ENCODE data around the gene SND1.

The SND1 gene

DNA sequence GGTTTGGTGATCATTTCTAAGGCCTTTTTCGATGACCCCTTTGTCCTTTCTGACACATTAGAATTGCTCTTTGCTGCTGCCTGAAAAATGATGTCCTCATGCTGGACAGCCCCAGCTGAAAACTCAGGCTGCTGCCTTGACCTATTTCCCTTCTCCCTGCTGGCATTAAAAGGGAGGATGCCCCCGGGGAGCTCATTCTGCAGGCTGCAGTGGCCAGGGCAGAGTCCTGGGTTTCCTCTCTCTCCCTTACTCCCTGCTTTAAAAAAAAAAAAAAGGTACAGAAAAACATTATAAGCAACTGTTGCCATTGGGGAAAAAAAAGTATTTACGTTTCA is 343.9 kb downstream of the SND1 start:
- no peak for DNase-seq (ENCODE audit: low spot score)

DNA sequence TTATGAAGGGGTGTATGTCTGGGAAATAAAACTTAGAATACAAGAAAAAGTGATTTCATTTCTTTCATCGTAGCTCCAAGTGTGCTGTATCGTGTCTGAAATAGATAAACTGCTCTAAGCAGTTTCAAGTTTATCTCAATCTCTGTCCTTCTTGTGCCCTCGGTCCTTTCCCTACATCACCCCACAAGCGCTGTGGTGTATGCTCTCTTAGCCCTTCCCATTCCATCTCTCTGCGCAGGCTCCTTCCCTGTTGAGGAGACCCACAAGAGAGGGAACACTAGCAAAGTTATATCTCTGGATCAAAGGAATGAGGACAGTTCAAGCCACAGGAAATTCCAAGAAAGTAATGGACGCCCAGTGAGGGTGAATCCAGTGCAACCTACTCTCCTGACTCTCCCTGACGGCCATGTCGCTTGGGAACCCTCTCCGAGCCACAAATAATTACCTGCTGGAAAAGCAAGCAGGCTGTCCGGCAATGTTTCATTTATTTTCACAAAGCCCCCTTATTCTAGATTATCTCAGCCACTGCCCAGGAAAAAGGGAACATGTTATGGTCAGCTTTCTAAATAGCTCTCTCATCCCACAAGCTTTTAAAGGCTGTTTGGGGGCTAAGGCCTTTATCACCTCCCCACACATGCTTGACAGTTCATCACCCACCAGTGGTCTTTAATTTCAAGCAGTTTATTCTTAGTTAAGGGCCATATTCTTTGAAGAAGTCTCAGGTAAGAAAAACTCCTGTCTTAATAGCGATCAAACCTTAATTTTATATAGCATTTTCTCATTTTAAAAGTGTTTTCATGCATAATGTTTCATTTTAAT is 344.5 kb downstream of the SND1 start:
- no peak for DNase-seq (ENCODE audit: low spot score)

DNA sequence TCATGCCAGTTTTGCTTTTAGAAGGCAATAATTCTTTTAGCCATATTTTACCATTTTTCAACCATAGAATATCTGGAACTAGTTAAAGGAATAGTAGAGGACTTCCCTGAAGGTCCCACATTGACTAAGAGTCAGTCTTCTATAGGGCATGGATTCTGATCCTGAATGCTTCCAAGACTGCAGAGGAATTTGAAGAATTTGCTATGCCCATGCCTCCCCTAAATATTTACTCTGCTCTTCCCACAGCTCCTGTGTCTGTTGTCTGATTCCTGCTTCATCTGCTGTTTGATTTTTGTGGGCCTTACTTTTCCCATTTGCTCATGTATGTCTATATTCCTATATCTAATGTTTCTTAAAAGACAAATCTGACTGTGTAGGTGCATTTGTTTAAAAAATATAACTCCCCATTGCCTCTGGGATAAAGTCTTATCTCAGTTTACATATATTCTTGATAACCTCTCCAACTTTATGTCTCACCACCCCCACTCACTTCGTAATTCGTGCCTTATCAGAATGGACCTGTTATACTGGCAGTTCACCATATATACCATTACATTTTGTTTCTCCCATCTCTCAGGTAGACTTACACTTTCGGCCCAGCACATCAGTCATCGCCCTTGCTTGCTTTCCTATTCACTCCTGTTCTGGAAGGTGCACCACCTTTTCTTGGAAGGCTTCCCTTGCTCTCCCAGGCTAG is 345.4 kb downstream of the SND1 start:
- no peak for DNase-seq (ENCODE audit: low spot score)

DNA sequence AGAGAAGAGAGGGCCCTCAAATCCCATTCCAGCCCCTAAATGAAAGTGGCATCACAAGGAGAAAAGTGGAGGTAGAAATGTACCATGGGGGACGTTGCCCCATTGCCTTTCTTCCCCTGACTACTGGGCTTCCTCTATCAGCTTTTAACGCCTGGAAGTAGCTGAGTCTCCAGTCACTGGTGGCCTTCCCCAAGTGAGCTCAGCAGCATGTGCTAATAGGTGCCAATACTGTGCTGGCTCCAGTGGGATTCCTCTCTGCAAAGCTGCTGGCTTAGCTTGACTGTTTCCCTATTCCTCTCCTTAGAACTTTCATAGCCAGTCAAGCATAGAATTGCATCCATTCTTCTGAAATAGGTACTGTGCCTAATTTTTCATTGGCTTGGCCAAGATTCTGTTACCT is 346.7 kb downstream of the SND1 start:
- DNase-seq (ENCODE audit: low spot score): no peak

DNA sequence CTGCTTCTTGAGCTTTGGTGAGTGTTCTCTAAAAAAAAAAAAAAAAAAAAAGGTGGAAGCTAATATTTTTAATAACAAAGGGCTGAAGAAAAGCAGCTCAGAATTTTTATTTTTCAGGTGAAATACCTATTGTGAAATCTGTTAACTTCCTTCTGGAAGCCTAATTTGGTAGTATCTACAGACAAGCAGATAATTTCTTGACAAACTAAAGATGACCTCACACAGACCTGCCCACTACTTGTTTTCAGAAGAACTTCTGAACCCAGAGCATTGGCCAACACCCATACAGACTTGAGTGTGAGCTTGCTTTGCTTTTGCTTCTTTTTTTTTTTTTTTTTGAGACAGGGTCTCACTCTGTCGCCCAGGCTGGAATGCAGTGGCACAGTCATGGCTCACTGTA is 348.1 kb downstream of the SND1 start:
- DNase-seq (ENCODE audit: low spot score): no peak

DNA sequence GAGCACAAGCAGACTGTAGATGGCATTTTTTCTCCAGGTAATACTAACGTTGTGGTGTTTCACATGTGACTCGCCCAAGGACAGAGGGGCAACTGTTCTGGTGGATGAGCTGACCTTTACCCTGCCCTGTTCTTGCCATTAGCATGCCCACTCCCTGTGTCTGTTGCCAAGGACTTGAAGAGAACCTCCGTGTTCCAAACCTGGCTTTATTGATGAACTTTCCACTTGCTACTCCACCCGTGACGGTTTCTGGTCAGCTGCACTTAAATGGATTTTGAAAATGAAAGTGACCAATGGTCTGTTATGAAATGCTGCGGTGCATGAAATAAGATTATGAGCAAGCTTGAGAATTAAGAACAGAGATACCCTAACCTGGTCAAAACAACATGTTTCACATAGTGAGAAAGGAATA is 348.9 kb downstream of the SND1 start:
- no peak for DNase-seq (ENCODE audit: low spot score)

DNA sequence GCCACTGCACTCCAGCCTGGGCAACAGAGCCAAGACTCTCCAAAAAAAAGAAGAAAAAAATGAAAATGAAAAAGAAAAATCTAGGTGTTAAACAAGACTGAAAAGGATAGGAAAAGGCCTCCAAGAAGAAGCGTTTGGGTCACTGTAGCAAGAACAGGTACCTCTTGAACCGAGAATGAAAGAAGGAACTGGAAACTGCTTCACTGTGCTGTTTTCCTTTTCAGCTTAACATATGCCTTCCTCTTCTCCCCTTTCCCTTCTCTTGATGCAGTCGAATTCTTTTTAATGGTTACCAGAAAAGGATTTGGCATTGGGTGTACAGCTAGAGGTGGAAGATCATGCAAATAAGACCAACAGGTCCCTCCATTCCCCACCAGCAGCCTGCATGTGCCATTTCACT is 351.2 kb downstream of the SND1 start:
- DNase-seq (ENCODE audit: low spot score): no peak

DNA sequence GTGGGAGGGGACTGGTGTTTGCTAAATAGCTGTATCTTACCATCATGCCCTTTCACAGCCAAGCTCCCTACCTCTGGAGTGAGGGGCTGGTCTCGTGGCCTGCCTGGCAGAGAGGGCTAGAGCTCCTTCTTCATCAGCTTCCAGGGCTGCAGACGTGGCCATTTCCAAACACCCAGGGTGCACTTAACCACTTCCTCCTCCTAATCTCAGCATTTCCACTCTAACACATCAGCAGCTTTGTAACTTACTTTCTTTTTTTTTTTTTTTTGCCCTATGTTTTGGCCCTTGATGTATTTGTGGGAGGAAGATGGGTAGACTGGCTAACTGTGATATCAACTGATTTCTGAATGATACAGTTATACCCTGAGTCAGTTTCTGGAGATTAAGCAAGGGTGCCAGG is 351.8 kb downstream of the SND1 start:
- DNase-seq (ENCODE audit: low spot score): no peak

DNA sequence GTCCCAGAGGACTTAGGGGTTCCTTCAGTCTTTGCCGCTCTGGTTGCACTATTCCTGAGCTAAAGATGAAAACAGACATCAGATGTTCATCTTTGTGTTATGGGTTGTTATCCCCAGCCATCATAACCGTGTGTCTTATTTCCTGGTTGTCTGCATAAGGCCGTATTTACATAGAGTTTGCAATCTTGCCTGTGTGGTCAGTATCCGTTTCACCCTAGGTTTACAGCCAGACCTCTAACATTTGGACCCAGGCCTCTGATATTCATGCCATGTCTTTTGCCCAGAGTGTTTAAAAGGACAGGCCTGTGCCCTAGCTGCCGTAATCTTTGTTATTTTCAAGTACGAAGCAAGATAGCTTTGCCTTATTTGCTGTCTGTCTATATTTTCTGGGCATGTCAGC is 352.6 kb downstream of the SND1 start:
- no peak for DNase-seq (ENCODE audit: low spot score)

DNA sequence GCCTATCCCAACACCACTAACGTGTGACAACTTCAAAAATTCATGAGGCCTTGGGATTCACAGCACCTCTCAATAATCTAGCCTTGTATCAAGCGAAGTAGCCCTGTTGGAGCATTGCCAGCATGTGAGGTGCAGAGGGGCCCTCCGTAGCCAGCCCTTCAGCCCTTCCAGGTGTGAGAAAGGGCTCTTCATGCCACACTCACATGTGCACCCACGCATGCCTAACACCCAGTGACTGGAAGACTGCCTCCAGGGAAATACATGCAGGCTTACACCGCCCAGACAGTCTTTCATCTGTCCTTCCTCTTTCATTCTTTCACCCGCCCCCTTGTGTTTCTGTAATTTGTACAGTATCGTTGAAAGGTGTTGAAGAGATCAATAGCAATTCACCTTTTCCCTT is 353.1 kb downstream of the SND1 start:
- DNase-seq (ENCODE audit: low spot score): no peak

DNA sequence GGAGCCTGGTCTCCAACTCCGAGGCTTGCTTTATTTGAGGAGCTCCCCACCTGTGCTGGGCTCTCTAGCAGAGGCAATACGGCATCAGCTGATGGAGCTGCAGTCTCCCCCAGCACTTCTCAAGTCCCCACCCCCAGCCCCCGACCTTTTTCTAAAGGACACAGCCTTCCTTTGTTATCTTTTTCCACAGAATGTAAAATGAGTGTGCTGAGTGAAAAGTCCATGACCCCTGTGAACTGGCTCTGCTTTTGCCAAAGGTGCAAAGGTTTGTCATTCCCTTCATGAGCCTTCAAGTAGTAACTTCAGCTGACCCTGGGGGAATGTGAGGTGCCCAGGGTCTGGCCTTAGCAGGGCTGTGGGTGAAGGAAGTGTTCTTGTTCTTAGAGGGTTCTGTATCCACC is 353.8 kb downstream of the SND1 start:
- no peak for DNase-seq (ENCODE audit: low spot score)

DNA sequence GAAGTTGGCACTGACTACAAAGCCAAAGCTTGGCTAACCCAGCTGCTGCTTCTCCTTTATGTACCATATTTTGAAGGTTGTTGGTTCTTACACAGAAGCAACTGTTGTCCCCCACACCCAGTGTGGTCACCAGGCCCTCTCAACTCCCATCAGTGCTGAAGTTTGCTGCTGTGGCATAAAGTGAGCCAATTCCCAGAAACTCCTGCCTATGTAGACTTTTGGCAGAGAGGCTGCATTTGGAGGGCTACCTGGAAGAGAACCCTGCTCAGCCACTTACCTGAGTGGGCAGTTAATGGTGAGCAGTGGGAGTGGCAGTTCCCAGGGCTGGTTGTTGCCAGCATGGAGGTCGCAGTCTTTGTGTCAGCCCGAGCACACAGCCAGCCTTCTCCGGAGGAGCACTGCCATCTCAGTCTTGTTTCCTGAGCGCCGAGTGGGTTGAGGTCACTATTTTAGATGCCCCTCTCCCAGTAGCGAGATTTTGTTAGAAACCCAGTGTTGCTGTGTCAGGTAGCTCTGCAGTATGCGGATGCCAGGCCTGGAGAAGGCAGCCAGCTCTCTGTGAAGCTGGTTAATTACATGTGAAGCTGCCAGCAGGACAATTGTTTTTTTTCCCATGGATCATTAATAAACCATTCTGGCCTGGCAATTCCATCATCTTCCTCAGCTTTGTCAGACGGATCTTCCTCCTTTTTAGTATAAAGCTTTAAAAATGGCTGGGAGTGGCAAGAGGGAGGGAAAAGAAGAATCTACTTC is 354.7 kb downstream of the SND1 start:
- no peak for DNase-seq (ENCODE audit: low spot score)

DNA sequence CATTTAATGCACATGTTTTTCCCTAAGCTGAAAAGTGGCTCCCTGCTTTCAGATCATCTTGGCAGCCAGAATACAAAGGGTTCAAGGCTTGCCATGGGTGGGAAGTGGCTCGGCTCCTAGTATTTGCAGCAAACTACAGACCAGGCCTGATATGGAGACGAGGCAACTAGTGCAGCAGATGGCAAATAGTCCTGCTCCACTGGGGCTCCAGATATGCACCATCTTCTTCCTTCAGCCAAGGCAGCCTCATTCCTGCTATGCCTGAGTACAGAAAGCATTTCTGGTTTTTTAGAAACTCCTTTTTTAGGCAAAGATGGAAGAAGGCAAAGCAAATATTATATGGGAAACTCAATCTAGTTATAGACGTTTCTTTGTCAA is 355.3 kb downstream of the SND1 start:
- no peak for DNase-seq (ENCODE audit: low spot score)

DNA sequence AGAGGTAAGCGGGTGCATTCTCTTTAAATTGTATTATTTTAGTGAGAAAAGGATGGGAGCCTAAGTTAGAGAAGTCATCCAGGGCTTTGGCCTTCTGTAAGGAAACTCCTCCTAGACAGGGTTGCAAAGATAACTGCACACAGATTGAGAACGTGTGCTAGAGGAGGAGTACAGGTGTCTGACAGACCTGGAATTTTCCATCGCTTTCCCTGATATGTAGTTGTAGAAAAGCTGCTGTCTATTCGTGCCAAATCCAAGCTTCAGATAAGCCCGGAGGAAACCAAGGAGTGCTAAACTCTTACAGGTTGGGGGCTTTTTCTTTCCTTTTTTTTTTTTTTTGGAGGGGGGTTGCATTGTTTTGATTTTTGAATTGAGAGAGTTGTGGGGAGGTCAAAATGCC is 356.1 kb downstream of the SND1 start:
- DNase-seq (ENCODE audit: low spot score): no peak

GRCh38 chr7:128008744-128009143 is 356.8 kb downstream of the SND1 start:
- no peak for DNase-seq (ENCODE audit: low spot score)

GRCh38 chr7:128010391-128011127 is 358.6 kb downstream of the SND1 start:
- DNase-seq (ENCODE audit: low spot score): peak; percentile 47

DNA sequence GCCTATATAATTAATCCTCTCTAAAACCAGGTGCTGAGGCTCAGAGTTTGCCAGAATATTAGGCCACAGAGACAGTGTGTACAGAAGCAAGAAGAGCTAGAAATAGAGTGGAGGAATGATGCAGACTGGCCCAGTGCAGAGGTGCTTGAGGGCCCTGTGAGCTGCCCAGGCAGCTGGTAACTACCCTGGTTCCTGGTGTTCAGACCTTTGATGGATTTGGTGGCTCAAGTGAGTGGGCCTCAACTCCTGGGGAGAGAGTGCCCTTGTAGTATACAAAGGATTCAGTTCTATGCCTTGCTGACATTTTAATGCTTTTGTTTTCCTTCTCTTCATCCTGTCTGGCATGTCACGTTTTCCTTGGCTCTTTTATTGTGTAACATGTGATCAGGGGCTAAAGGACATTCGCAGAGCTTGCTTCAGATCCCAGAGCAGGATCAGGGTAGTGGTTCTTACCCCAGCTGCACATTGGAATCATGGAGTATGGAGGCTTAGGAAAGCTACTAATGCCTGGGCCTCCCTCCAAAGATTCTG is 359.2 kb downstream of the SND1 start:
- no peak for DNase-seq (ENCODE audit: low spot score)

DNA sequence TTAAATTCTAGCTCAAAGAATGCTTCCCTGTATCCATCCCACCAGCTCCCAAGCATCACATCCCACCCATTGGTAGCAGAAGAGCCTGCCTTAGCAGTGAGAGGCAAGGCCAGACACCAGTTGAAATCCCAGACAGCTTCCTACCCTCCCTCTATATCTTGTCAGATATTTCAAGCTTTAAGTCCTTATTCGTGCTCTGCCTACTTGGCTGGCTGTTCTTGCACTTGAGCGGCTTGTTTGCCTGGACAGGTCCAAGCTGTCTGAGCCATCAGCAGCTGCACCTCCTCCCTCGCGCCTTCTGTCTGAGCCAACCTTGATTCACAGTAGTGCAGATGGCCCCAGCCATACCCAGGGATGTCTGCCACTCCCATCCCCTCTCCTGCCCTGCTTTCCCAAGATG is 362.8 kb downstream of the SND1 start:
- DNase-seq (ENCODE audit: low spot score): no peak

DNA sequence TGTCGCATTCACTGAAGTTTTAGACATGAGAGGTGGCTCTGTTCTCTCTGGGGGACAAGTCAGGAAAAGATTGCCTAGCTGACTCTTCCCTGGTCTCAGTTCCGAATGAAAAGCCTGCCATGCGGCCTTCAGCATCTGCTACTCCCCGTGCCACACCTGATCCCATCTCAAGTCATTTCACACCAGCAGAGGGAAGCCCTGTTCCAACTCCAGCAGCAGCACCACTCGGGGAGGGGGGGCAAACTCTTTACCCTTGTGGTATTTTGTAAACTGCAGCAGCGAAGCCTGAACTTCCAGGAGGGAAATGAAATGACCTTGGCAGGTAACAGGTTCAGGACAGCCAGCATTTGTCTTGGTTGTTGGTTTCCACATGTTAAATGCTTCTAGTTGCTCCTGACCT is 365.5 kb downstream of the SND1 start:
- no peak for DNase-seq (ENCODE audit: low spot score)

DNA sequence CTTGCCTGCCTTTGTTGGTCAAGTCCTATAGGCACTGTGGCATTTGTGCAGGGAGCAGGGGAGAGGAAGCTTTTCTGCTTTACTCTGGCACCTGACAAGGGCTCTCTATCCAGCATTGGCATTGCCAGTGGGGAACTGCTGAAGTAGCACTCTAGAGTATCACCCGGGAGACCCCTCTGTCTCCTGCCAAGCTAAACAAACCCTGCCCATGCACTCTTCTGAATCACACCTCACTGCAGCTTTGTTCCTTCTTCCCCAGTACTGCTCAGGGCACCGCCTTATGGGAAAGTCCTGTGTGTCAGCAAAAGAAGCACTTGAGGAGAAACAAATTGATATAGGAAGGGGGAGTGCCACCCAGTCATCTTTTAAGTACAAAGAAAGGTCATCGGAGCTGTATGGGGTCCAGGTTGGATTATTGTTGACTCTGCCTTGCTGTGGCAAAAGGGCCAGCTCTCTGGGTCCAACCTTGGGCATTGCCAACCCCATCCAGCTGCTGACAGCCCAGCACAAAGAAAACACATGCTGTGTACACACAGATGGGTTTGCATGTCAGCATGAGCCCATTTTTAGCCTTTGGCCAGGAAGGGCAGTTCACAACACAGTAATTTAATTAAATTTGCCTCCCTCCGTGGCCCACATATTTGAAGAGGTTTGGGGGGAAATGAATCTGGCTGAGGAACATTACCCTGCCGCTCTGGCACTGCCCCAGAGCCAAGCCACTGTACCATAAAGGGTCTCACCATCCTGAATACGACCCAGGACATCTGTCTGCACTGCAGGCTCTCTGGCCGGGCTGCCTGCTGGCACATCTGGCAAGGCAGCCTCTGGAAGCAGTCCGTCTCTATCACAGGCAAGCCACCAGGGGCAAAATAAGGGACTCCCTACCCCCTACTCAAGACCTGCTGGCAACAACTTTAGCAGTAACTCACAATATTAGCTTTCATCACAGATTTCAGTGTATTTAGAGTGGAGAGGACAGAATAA is 366.2 kb downstream of the SND1 start:
- no peak for DNase-seq (ENCODE audit: low spot score)

DNA sequence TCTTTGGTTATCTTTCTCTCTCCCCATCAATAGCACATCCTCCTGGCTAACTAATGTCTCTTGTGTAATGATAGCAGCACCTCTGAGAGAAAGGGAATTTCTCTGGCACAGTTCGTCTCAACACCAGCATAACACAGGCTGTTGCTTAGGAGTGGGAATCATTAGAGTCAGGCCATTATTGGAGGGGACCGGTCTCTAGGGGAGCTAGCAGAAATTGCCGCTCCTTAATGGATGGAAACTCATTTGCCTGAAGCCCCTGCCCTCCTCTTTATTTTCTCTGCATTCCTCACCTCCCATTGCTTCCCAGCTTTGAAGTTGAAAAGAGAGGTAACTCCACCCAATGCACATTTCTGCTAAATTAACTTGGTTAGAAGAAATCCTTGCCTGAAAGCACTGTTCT is 367.3 kb downstream of the SND1 start:
- no peak for DNase-seq (ENCODE audit: low spot score)

Data from RKO (cell line).